Loucy (cell line): Measurements from ENCODE around the gene SLAMF7.

ENCODE experiments used
- H2AFZ ChIP-seq: fragments of 200-600 bp; sonication (generic); 2 replicates; pipeline ENCODE4 v1.6.0; 2016; ENCODE audit warnings: antibody characterized with exemption, mild to moderate bottlenecking, low read length, moderate library complexity
- H3F3A ChIP-seq: fragments of 200-600 bp; 2 replicates; pipeline ENCODE4 v1.6.0; 2016; ENCODE audit warnings: antibody characterized with exemption, low read depth, mild to moderate bottlenecking
- H3K27me3 ChIP-seq: fragments of 200-600 bp; sonication (generic); 2 replicates; pipeline ENCODE4 v1.6.1; 2014; ENCODE audit warnings: low read length, mild to moderate bottlenecking; ENCODE audit not compliant: insufficient read depth, poor library complexity, severe bottlenecking
- H3K36me3 ChIP-seq: fragments of 200-600 bp; sonication (generic); 2 replicates; pipeline ENCODE4 v1.6.1; 2016; ENCODE audit warnings: low read length; ENCODE audit not compliant: insufficient read depth
- H3K4me1 ChIP-seq: fragments of 200-600 bp; sonication (generic); 2 replicates; pipeline ENCODE4 v1.5.1; 2014; ENCODE audit warnings: low read length, mild to moderate bottlenecking; ENCODE audit not compliant: insufficient read depth, poor library complexity, severe bottlenecking
- H3K4me2 ChIP-seq: fragments of 200-600 bp; sonication (generic); 2 replicates; pipeline ENCODE4 v1.6.0; 2014; ENCODE audit warnings: antibody characterized with exemption, low read length, low read depth, mild to moderate bottlenecking; ENCODE audit not compliant: poor library complexity, severe bottlenecking
- H3K4me3 ChIP-seq: fragments of 200-600 bp; sonication (generic); 2 replicates; pipeline ENCODE4 v1.5.1; 2014; ENCODE audit warnings: low read length, mild to moderate bottlenecking, mixed read lengths; ENCODE audit not compliant: poor library complexity, severe bottlenecking
- H3K79me2 ChIP-seq: fragments of 200-600 bp; sonication (generic); 2 replicates; pipeline ENCODE4 v1.6.1; 2014; ENCODE audit warnings: low read length; ENCODE audit not compliant: insufficient read depth
- H3K9ac ChIP-seq: fragments of 200-600 bp; sonication (generic); 2 replicates; pipeline ENCODE4 v1.6.0; 2014; ENCODE audit warnings: mild to moderate bottlenecking, low read depth, low read length, moderate library complexity; ENCODE audit not compliant: poor library complexity, severe bottlenecking
- H3K9me2 ChIP-seq: fragments of 200-600 bp; sonication (generic); replicated peaks from 2 replicates; pipeline ENCODE4 v1.6.1; 2016; ENCODE audit warnings: low read depth, low read length, mixed read lengths
- H3K9me3 ChIP-seq: fragments of 200-600 bp; sonication (generic); 2 replicates; pipeline ENCODE4 v1.6.1; 2014; ENCODE audit warnings: mild to moderate bottlenecking, antibody characterized with exemption, low read length, low read depth; ENCODE audit not compliant: insufficient read depth
- H4K20me1 ChIP-seq: fragments of 200-600 bp; sonication (generic); 2 replicates; pipeline ENCODE4 v1.6.0; 2014; ENCODE audit warnings: antibody characterized with exemption, low read length, mild to moderate bottlenecking; ENCODE audit not compliant: insufficient read depth, poor library complexity, severe bottlenecking
- CTCF ChIP-seq: fragments of 200-600 bp; sonication (generic); conservative IDR thresholded peaks from 2 replicates; pipeline ENCODE4 v1.5.1; 2014; ENCODE audit warnings: mild to moderate bottlenecking, antibody characterized with exemption, low read length
- EZH2phosphoT487 ChIP-seq: fragments of 200-600 bp; IDR thresholded peaks from 2 replicates; pipeline ENCODE4 v1.6.1; 2018; ENCODE audit warnings: antibody characterized with exemption, mild to moderate bottlenecking, moderate library complexity, borderline replicate concordance

The SLAMF7 gene

GRCh38 chr1:160744852-160745520 is 5.9 kb downstream of the SLAMF7 start:
- no peak overlapping the region for H3K4me2 ChIP-seq
- no peaks in the 10 kb centered on the region for H3K27me3 ChIP-seq
- H3K79me2 ChIP-seq, result no peaks in the 10 kb centered on the region
- H3F3A ChIP-seq, result no peaks in the 10 kb centered on the region
- no peak overlapping the region for H2AFZ ChIP-seq
- H3K4me1 ChIP-seq, result no peaks in the 10 kb centered on the region
- TF ChIP-seq EZH2phosphoT487 (no peak), CTCF (no peak)
- no peaks in the 10 kb centered on the region for H4K20me1 ChIP-seq
- H3K9ac ChIP-seq, result no peak overlapping the region
- H3K9me2 ChIP-seq, result no peaks in the 10 kb centered on the region
- H3K9me3 ChIP-seq, result no peaks in the 10 kb centered on the region
- H3K36me3 ChIP-seq, result no peaks in the 10 kb centered on the region
- no peak overlapping the region for H3K4me3 ChIP-seq

- no peak overlapping the region for H3K9ac ChIP-seq
- TF ChIP-seq CTCF (no peak), EZH2phosphoT487 (no peak)
- H3K4me3 ChIP-seq, result no peak overlapping the region
- no peaks in the 10 kb centered on the region for H4K20me1 ChIP-seq
- H3K4me2 ChIP-seq, result no peak overlapping the region
- no peaks in the 10 kb centered on the region for H3K9me3 ChIP-seq
- no peaks in the 10 kb centered on the region for H3K4me1 ChIP-seq
- H3K27me3 ChIP-seq, result no peaks in the 10 kb centered on the region
- H3K36me3 ChIP-seq, result no peaks in the 10 kb centered on the region
- H2AFZ ChIP-seq, result no peak overlapping the region
- H3K79me2 ChIP-seq, result no peaks in the 10 kb centered on the region
- H3F3A ChIP-seq, result no peaks in the 10 kb centered on the region
- no peaks in the 10 kb centered on the region for H3K9me2 ChIP-seq
Measured at GRCh38 chr1:160745551-160745950, 6.5 kb downstream of the SLAMF7 start.

- H3K4me2 ChIP-seq, result no peak overlapping the region
- H4K20me1 ChIP-seq, result no peaks in the 10 kb centered on the region
- H3K79me2 ChIP-seq, result no peaks in the 10 kb centered on the region
- no peaks in the 10 kb centered on the region for H3K27me3 ChIP-seq
- no peak overlapping the region for H3K9ac ChIP-seq
- no peaks in the 10 kb centered on the region for H3K9me3 ChIP-seq
- no peaks in the 10 kb centered on the region for H3K9me2 ChIP-seq
- no peaks in the 10 kb centered on the region for H3K4me1 ChIP-seq
- H2AFZ ChIP-seq, result no peak overlapping the region
- no peaks in the 10 kb centered on the region for H3F3A ChIP-seq
- no peak for TF ChIP-seq EZH2phosphoT487
- H3K36me3 ChIP-seq, result no peaks in the 10 kb centered on the region
- H3K4me3 ChIP-seq, result no peak overlapping the region
Measured at GRCh38 chr1:160746836-160747500, 7.9 kb downstream of the SLAMF7 start.

- Histone ChIP-seq H3K4me3 (no peak overlapping the region), H3K27me3 (no peaks in the 10 kb centered on the region)
- TF ChIP-seq CTCF, result no peak
- TF ChIP-seq EZH2phosphoT487, result no peak
Measured at GRCh38 chr1:160747717-160748116, 8.7 kb downstream of the SLAMF7 start.

More at GRCh38 chr1:160747717-160748116, 8.7 kb downstream of the SLAMF7 start:
- Histone ChIP-seq H3F3A (no peaks in the 10 kb centered on the region), H3K79me2 (no peaks in the 10 kb centered on the region), H3K4me2 (no peak overlapping the region), H3K36me3 (no peaks in the 10 kb centered on the region), H3K9ac (no peak overlapping the region), H4K20me1 (no peaks in the 10 kb centered on the region), H3K9me3 (no peaks in the 10 kb centered on the region), H2AFZ (no peak overlapping the region), H3K4me1 (no peaks in the 10 kb centered on the region), H3K9me2 (no peaks in the 10 kb centered on the region)
